Subcutaneous abdominal adipose tissue (tissue), 5 donors: ENCODE results near the gene THADA.
A peak's percentile ranks its signal among the peaks of the same experiment; 100 is the strongest.

Experiments
- H3K27ac ChIP-seq: one replicate; pipeline ENCODE4 v1.7.0; 2013; ENCODE audit warnings: low read depth, mild to moderate bottlenecking, inconsistent platforms, low read length, moderate library complexity
- H3K27me3 ChIP-seq, 5 donors: one replicate each; pipeline ENCODE4 v1.7.0; 2013; ENCODE audit warnings: low read length in 5 of 5, inconsistent platforms in 1 of 5; ENCODE audit not compliant: control insufficient read depth in 5 of 5, insufficient read depth in 4 of 5
- H3K36me3 ChIP-seq, 5 donors: one replicate each; pipeline ENCODE4 v1.7.0; 2013; ENCODE audit warnings: low read length in 5 of 5; ENCODE audit not compliant: control insufficient read depth in 5 of 5, insufficient read depth in 5 of 5
- H3K4me1 ChIP-seq, 5 donors: one replicate each; pipeline ENCODE4 v1.7.0; 2013; ENCODE audit warnings: low read length in 5 of 5, mild to moderate bottlenecking in 3 of 5, moderate library complexity in 1 of 5; ENCODE audit not compliant: control insufficient read depth in 5 of 5, insufficient read depth in 5 of 5
- H3K4me3 ChIP-seq, 5 donors: one replicate each; pipeline ENCODE4 v1.7.0; 2013; ENCODE audit warnings: low read length in 5 of 5, low read depth in 1 of 5
- H3K9ac ChIP-seq, 5 donors: one replicate each; pipeline ENCODE4 v1.7.0; 2013; ENCODE audit warnings: low read length in 5 of 5, mild to moderate bottlenecking in 4 of 5, moderate library complexity in 3 of 5
- H3K9me3 ChIP-seq, 5 donors: one replicate each; pipeline ENCODE4 v1.7.0; 2013; ENCODE audit warnings: low read length in 5 of 5; ENCODE audit not compliant: control insufficient read depth in 5 of 5
- donor health status: healthy.
- donor health status: healthy.
- donor health status: healthy.
- donor health status: healthy.
- donor health status: healthy.

Gene THADA

GRCh38 chr2:43515807-43516497 lies 79.9 kb downstream of the THADA start:
- Histone ChIP-seq H3K27me3 (no peaks in the 10 kb centered on the region), H3K4me1 (peaks cover 0 to 32% (median 23%) of the 10 kb centered on the region in 5 donors), H3K36me3 (peaks cover 0 to 3% (median 0%) of the 10 kb centered on the region in 5 donors), H3K4me3 (no peak overlapping the region), H3K9ac (no peak overlapping the region), H3K27ac (no peak overlapping the region), H3K9me3 (no peaks in the 10 kb centered on the region)

GRCh38 chr2:43515248-43515647 lies 80.6 kb downstream of the THADA start:
- Histone ChIP-seq H3K27ac (no peak overlapping the region), H3K36me3 (peaks cover 0 to 3% (median 0%) of the 10 kb centered on the region in 5 donors), H3K4me1 (peaks cover 0 to 32% (median 23%) of the 10 kb centered on the region in 5 donors), H3K9me3 (no peaks in the 10 kb centered on the region), H3K27me3 (no peaks in the 10 kb centered on the region), H3K9ac (no peak overlapping the region), H3K4me3 (no peak overlapping the region)

GRCh38 chr2:43513796-43514195 lies 82.0 kb downstream of the THADA start:
- no peak overlapping the region for H3K9ac ChIP-seq
- no peaks in the 10 kb centered on the region for H3K9me3 ChIP-seq
- H3K4me1 ChIP-seq: peaks cover 0 to 24% (median 15%) of the 10 kb centered on the region in 5 donors
- H3K27ac ChIP-seq: no peak overlapping the region
- peaks cover 0 to 3% (median 0%) of the 10 kb centered on the region in 5 donors for H3K36me3 ChIP-seq
- H3K27me3 ChIP-seq: no peaks in the 10 kb centered on the region
- no peak overlapping the region for H3K4me3 ChIP-seq

GRCh38 chr2:43513216-43513615 lies 82.6 kb downstream of the THADA start:
- Histone ChIP-seq H3K36me3 (peaks cover 0 to 7% (median 3%) of the 10 kb centered on the region in 5 donors), H3K27ac (peak overlapping the region; percentile 5), H3K9me3 (no peaks in the 10 kb centered on the region), H3K4me1 (peaks cover 0 to 24% (median 15%) of the 10 kb centered on the region in 5 donors), H3K4me3 (no peak overlapping the region), H3K27me3 (no peaks in the 10 kb centered on the region), H3K9ac (no peak overlapping the region)

- H3K9ac ChIP-seq: no peak overlapping the region
- H3K27ac ChIP-seq: no peak overlapping the region
- peaks cover 0 to 24% (median 15%) of the 10 kb centered on the region in 5 donors for H3K4me1 ChIP-seq
- H3K27me3 ChIP-seq: no peaks in the 10 kb centered on the region
- H3K4me3 ChIP-seq: no peak overlapping the region
- H3K9me3 ChIP-seq: no peaks in the 10 kb centered on the region
- peaks cover 0 to 20% (median 12%) of the 10 kb centered on the region in 5 donors for H3K36me3 ChIP-seq
These were observed 84.6 kb downstream of the THADA start for GRCh38 chr2:43511199-43511598.

- Histone ChIP-seq H3K4me1 (peaks cover 0 to 21% (median 15%) of the 10 kb centered on the region in 5 donors), H3K9me3 (no peaks in the 10 kb centered on the region), H3K27ac (no peak overlapping the region), H3K4me3 (no peak overlapping the region), H3K27me3 (no peaks in the 10 kb centered on the region), H3K36me3 (peaks cover 0 to 27% (median 12%) of the 10 kb centered on the region in 5 donors), H3K9ac (peak overlapping the region in 1 of 5 donors; percentile 30)
These were observed 86.0 kb downstream of the THADA start for GRCh38 chr2:43509886-43510285.

GRCh38 chr2:43508209-43508608 lies 87.6 kb downstream of the THADA start:
- no peak overlapping the region for H3K9ac ChIP-seq
- no peaks in the 10 kb centered on the region for H3K9me3 ChIP-seq
- H3K4me3 ChIP-seq: no peak overlapping the region
- no peaks in the 10 kb centered on the region for H3K27me3 ChIP-seq
- peaks cover 0 to 29% (median 15%) of the 10 kb centered on the region in 5 donors for H3K36me3 ChIP-seq
- H3K27ac ChIP-seq: no peak overlapping the region
- H3K4me1 ChIP-seq: peaks cover 0 to 17% (median 13%) of the 10 kb centered on the region in 5 donors

GRCh38 chr2:43507137-43507536 lies 88.7 kb downstream of the THADA start:
- peaks cover 0 to 7% (median 5%) of the 10 kb centered on the region in 5 donors for H3K4me1 ChIP-seq
- no peaks in the 10 kb centered on the region for H3K27me3 ChIP-seq
- H3K9me3 ChIP-seq: no peaks in the 10 kb centered on the region
- no peak overlapping the region for H3K9ac ChIP-seq
- H3K4me3 ChIP-seq: no peak overlapping the region
- peaks cover 0 to 26% (median 15%) of the 10 kb centered on the region in 5 donors for H3K36me3 ChIP-seq
- H3K27ac ChIP-seq: no peak overlapping the region

- H3K36me3 ChIP-seq: peaks cover 3 to 18% (median 4%) of the 10 kb centered on the region in 5 donors
- H3K4me3 ChIP-seq: no peak overlapping the region
- H3K9ac ChIP-seq: no peak overlapping the region
- H3K27me3 ChIP-seq: no peaks in the 10 kb centered on the region
- H3K27ac ChIP-seq: no peak overlapping the region
- peaks cover 0 to 3% (median 0%) of the 10 kb centered on the region in 5 donors for H3K4me1 ChIP-seq
- no peaks in the 10 kb centered on the region for H3K9me3 ChIP-seq
These were observed 100.1 kb downstream of the THADA start for GRCh38 chr2:43495727-43496126.

- no peaks in the 10 kb centered on the region for H3K9me3 ChIP-seq
- H3K27ac ChIP-seq: no peak overlapping the region
- H3K4me1 ChIP-seq: peaks cover 0 to 3% (median 0%) of the 10 kb centered on the region in 5 donors
- no peak overlapping the region for H3K9ac ChIP-seq
- H3K27me3 ChIP-seq: no peaks in the 10 kb centered on the region
- H3K4me3 ChIP-seq: no peak overlapping the region
- peaks cover 3 to 17% (median 4%) of the 10 kb centered on the region in 5 donors for H3K36me3 ChIP-seq
These were observed 101.9 kb downstream of the THADA start for GRCh38 chr2:43493954-43494353.
